PFSK-1 (cell line): ENCODE measurements around the gene ABL2.

Experiments
- POLR2AphosphoS5 ChIP-seq: IDR thresholded peaks from 2 replicates; pipeline ENCODE4 v1.6.1; 2012; ENCODE audit warnings: low read depth, mild to moderate bottlenecking, control low read depth, low read length, moderate library complexity
- SIN3A ChIP-seq: IDR thresholded peaks from 2 replicates; pipeline ENCODE4 v1.6.1; 2012; ENCODE audit warnings: mild to moderate bottlenecking, low read length, moderate library complexity, borderline replicate concordance; ENCODE audit not compliant: insufficient read depth

- TF ChIP-seq SIN3A (no peak), POLR2AphosphoS5 (no peak)
These were observed 104.6 kb downstream of the ABL2 start for GRCh38 chr1:179124873-179125272.
